H1 (cell line): Measurements from ENCODE around the gene STKLD1. TPM values are rescaled to one million over a fixed set of nuclear protein-coding genes. Genes with fewer than 3 reads are reported as not detected.

Source experiments
- CTCF ChIA-PET: fragments of 300-600 bp; sonication (Branson Sonifier 250); formaldehyde crosslinking; loops from one replicate; lab custom pipeline; 2021; ENCODE audit not compliant: partially characterized antibody; lab: Charles Lee
- POLR2A ChIA-PET: fragments of 300-600 bp; sonication (Branson Sonifier 250); formaldehyde crosslinking; loops from one replicate; lab custom pipeline; 2021; ENCODE audit warnings: inconsistent platforms; ENCODE audit not compliant: partially characterized antibody; lab: Charles Lee
- DNase-seq, 2 experiments: peaks; one replicate each; pipeline versions ENCODE4 v3.0.0 to v3.0.0-alpha.2; 2010 to 2022; ENCODE audit warnings: low spot score in 2 of 2, low read depth in 1 of 2, mixed read lengths in 1 of 2
- FAIRE-seq: peaks from 2 replicates; lab custom pipeline; 2011; peaks lifted over from hg19 to GRCh38; lab: Jason Lieb, UNC
- H2AFZ ChIP-seq: 2 replicates; pipeline ENCODE4 v1.8.1; 2012; ENCODE audit warnings: low read length, inconsistent platforms
- H2AK5ac ChIP-seq: 2 replicates; pipeline ENCODE4 v1.6.1; 2013; ENCODE audit warnings: low read depth, low read length
- H2BK120ac ChIP-seq: replicated peaks from 2 replicates; pipeline ENCODE3; 2013; ENCODE audit warnings: low read depth, low read length, inconsistent platforms
- H2BK12ac ChIP-seq: 2 replicates; pipeline ENCODE4 v1.6.1; 2013; ENCODE audit warnings: low read depth, low read length
- H2BK15ac ChIP-seq: 2 replicates; pipeline ENCODE4 v1.6.1; 2013; ENCODE audit warnings: low read length
- H2BK20ac ChIP-seq: 2 replicates; pipeline ENCODE4 v1.6.1; 2013; ENCODE audit warnings: low read length
- H2BK5ac ChIP-seq: 2 replicates; pipeline ENCODE4 v1.6.1; 2013; ENCODE audit warnings: low read depth, low read length
- H3K14ac ChIP-seq: 2 replicates; pipeline ENCODE4 v1.6.1; 2013; ENCODE audit warnings: inconsistent platforms; ENCODE audit not compliant: insufficient read length
- H3K18ac ChIP-seq: 2 replicates; pipeline ENCODE4 v1.6.1; 2013; ENCODE audit warnings: low read length; ENCODE audit errors: extremely low read depth
- H3K23ac ChIP-seq: 2 replicates; pipeline ENCODE4 v1.6.1; 2013; ENCODE audit warnings: inconsistent platforms; ENCODE audit not compliant: insufficient read length
- H3K23me2 ChIP-seq: 2 replicates; pipeline ENCODE4 v1.6.1; 2013; ENCODE audit warnings: low read depth, low read length
- H3K27ac ChIP-seq: 2 replicates; pipeline ENCODE4 v1.6.1; 2011; ENCODE audit warnings: low read depth, low read length, inconsistent platforms
- H3K27me3 ChIP-seq, 4 experiments: replicated peaks in 1 of 4; 1 replicate in 1 of 4; 2 replicates in 3 of 4; pipeline versions ENCODE4 v1.6.1 to v1.8.1; 2011 to 2013; ENCODE audit warnings: low read length in 3 of 4, mild to moderate bottlenecking in 3 of 4, inconsistent platforms in 2 of 4, mixed read lengths in 2 of 4, moderate library complexity in 1 of 4; ENCODE audit not compliant: control insufficient read depth in 3 of 4, insufficient read depth in 3 of 4; ENCODE audit errors: extremely low read depth in 1 of 4
- H3K36me3 ChIP-seq, 4 experiments: 2 replicates each; pipeline versions ENCODE4 v1.6.1 to v1.8.1; 2011 to 2013; ENCODE audit warnings: mild to moderate bottlenecking in 4 of 4, low read length in 3 of 4, moderate library complexity in 2 of 4, control low read depth in 1 of 4, inconsistent platforms in 1 of 4; ENCODE audit not compliant: insufficient read depth in 4 of 4, control insufficient read depth in 2 of 4
- H3K4ac ChIP-seq: replicated peaks from 2 replicates; pipeline ENCODE3; 2013; ENCODE audit warnings: low read length, low read depth, mixed read lengths, inconsistent platforms; ENCODE audit not compliant: insufficient read length
- H3K4me1 ChIP-seq, 4 experiments: replicated peaks in 1 of 4; 1 replicate in 1 of 4; 2 replicates in 3 of 4; pipeline versions ENCODE4 v1.6.1 to v1.8.1; 2011 to 2013; ENCODE audit warnings: low read length in 3 of 4, inconsistent platforms in 2 of 4, mixed read lengths in 1 of 4; ENCODE audit not compliant: insufficient read depth in 4 of 4, control insufficient read depth in 3 of 4
- H3K4me2 ChIP-seq, 2 experiments: 2 replicates each; pipeline versions ENCODE4 v1.6.1 to v1.8.1; 2011 to 2013; ENCODE audit warnings: low read depth in 2 of 2, low read length in 2 of 2, control low read depth in 1 of 2, inconsistent platforms in 1 of 2, mild to moderate bottlenecking in 1 of 2; ENCODE audit not compliant: insufficient read depth in 1 of 2
- H3K4me3 ChIP-seq, 4 experiments: fragments of 200-600, 300-600 bp in 1 of 4; sonication (generic), shearing (Covaris generic), sonication (Bioruptor Twin) in 1 of 4; 2 replicates each; pipeline versions ENCODE4 v1.5.1 to v1.8.1; 2011 to 2016; ENCODE audit warnings: low read length in 4 of 4, low read depth in 3 of 4, control low read depth in 2 of 4, inconsistent platforms in 2 of 4, mild to moderate bottlenecking in 2 of 4, mixed read lengths in 1 of 4, moderate library complexity in 1 of 4; ENCODE audit not compliant: insufficient read depth in 2 of 4; ENCODE audit errors: extremely low read depth in 1 of 4
- H3K56ac ChIP-seq: replicated peaks from 2 replicates; pipeline ENCODE3; 2013; ENCODE audit warnings: low read depth, mild to moderate bottlenecking, mixed read lengths, low read length, inconsistent platforms; ENCODE audit not compliant: insufficient read length
- H3K79me1 ChIP-seq: 2 replicates; pipeline ENCODE4 v1.6.1; 2013; ENCODE audit warnings: low read depth, low read length, control low read depth
- H3K79me2 ChIP-seq, 2 experiments: 2 replicates each; pipeline versions ENCODE4 v1.6.1 to v1.8.1; 2012 to 2013; ENCODE audit warnings: low read length in 2 of 2, mild to moderate bottlenecking in 2 of 2, inconsistent platforms in 1 of 2; ENCODE audit not compliant: insufficient read depth in 2 of 2, control insufficient read depth in 1 of 2
- H3K9ac ChIP-seq, 4 experiments: replicated peaks in 1 of 4; 1 replicate in 1 of 4; 2 replicates in 3 of 4; pipeline versions ENCODE4 v1.6.1 to v1.8.1; 2011 to 2013; ENCODE audit warnings: low read depth in 3 of 4, low read length in 3 of 4, control low read depth in 2 of 4, mild to moderate bottlenecking in 2 of 4, moderate library complexity in 2 of 4, inconsistent platforms in 1 of 4; ENCODE audit errors: extremely low read depth in 1 of 4
- H3K9me3 ChIP-seq, 2 experiments: 2 replicates each; pipeline versions ENCODE4 v1.6.1 to v1.8.1; 2012 to 2013; ENCODE audit warnings: mild to moderate bottlenecking in 2 of 2, moderate library complexity in 2 of 2, control low read depth in 1 of 2, inconsistent platforms in 1 of 2, low read depth in 1 of 2, low read length in 1 of 2, mixed read lengths in 1 of 2; ENCODE audit not compliant: insufficient read depth in 2 of 2
- H4K20me1 ChIP-seq, 2 experiments: replicated peaks in 1 of 2; 2 replicates each; pipeline versions ENCODE3 to v1.8.1; 2011 to 2013; ENCODE audit warnings: inconsistent platforms in 2 of 2, low read length in 2 of 2, mild to moderate bottlenecking in 1 of 2; ENCODE audit not compliant: insufficient read depth in 2 of 2, control insufficient read depth in 1 of 2
- H4K5ac ChIP-seq: 2 replicates; pipeline ENCODE4 v1.6.1; 2013; ENCODE audit warnings: low read length, low read depth, mixed read lengths, inconsistent platforms; ENCODE audit not compliant: insufficient read length
- H4K8ac ChIP-seq: 2 replicates; pipeline ENCODE4 v1.8.0; 2013; ENCODE audit warnings: mild to moderate bottlenecking, moderate library complexity, low read length, inconsistent platforms; ENCODE audit not compliant: insufficient read depth; ENCODE audit errors: extremely low read depth
- H4K91ac ChIP-seq: replicated peaks from 2 replicates; pipeline ENCODE3; 2013; ENCODE audit warnings: low read length, mixed read lengths, inconsistent platforms; ENCODE audit not compliant: insufficient read length
- BRCA1 ChIP-seq: IDR thresholded peaks from 2 replicates; pipeline ENCODE4 v1.6.1; 2012; ENCODE audit warnings: low read depth, low read length, improper control_type of control experiment
- SAP30 ChIP-seq: fragments of 300-600 bp; sonication (generic); IDR thresholded peaks from 2 replicates; pipeline ENCODE4 v1.7.1; 2012; ENCODE audit warnings: low read length, moderate library complexity, mild to moderate bottlenecking, inconsistent platforms; ENCODE audit not compliant: insufficient read depth, insufficient replicate concordance
- WGBS, 2 experiments: shearing (Covaris generic) in 1 of 2; methylation state at CpG; one replicate each; pipeline versions ENCODE4 v1.1.6 to v1.1.7; 2013 to 2015; ENCODE audit warnings: low lambda C conversion rate in 2 of 2, mixed read lengths in 2 of 2, inconsistent platforms in 1 of 2, low coverage in 1 of 2, missing lambda C conversion rate in 1 of 2; ENCODE audit not compliant: insufficient replicate concordance in 2 of 2, insufficient coverage in 1 of 2, insufficient read length in 1 of 2; ENCODE audit errors: extremely low coverage in 1 of 2, missing lambda C conversion rate in 1 of 2; 5-methylcytosine and 5-hydroxymethylcytosine counted together
- polyA plus RNA-seq, 7 experiments: library from polyadenylated mRNA; depleted of rRNA in 3 of 7; stranded (reverse) in 5 of 7; unstranded in 2 of 7; fragments of >200 nt in 5 of 7; fragments of 200-250 nt in 2 of 7; gene quantifications; 1 replicate in 5 of 7; 2 replicates in 1 of 7; 4 replicates in 1 of 7; pipeline versions ENCODE4 v1.2.1 to v1.2.3, GENCODE V29; 2011 to 2013; ENCODE audit warnings: missing spikeins in 2 of 7, mixed read lengths in 2 of 7
- total RNA-seq: library from RNA; stranded (reverse); fragmentation: NEBNext Ultra II Directional; extraction: Animal tissue kit (Norgen Biotek cat#: 25700); gene quantifications from 2 replicates; pipeline ENCODE4 v1.2.1, GENCODE V29; 2021

STKLD1 gene
- total and polyA plus RNA-seq, 2 of the 8 experiments (the other 6 are each of a cell fraction or from before 2014, with no cell fraction given), result 0.26 TPM; not detected in 1

DNA sequence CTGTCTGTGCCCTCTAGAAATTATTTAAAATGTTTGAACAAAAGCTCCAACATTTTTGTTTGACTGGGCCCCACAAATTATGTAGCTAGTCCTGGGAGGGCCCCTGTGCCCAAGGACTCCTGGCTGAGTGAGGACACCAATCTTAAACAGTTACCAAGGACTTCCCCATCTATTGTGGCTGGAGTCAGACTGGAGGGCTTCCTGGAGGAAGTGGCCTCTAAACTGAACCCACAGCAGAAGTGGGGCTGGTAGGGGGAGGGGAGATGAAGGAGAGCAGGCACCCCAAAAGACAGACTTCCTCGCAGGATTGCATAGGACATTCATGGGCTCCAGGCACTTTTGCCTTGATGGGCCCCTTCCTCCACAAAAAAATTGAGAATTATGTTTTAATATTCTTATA lies 54.1 kb downstream of the STKLD1 start:
- no peak overlapping the region for H3K4ac ChIP-seq
- CTCF ChIA-PET, result interaction anchor here (0.8 to 4.9 kb wide), 11 partner anchors 14 to 408 kb away, joined by 3 to 35 read pairs (median 3); no protein-coding TSS in a partner anchor
- peak overlapping the region; percentile 39 to 65 (median 44); a peak in 6 of 8 replicates for H3K4me3 ChIP-seq
- H4K5ac ChIP-seq, result no peak overlapping the region
- H2BK20ac ChIP-seq, result no peak overlapping the region
- H3K27ac ChIP-seq, result no peak overlapping the region
- no peak overlapping the region for H3K56ac ChIP-seq
- FAIRE-seq (no peak), DNase-seq (no peak)
- no peak overlapping the region for H3K9ac ChIP-seq
- H4K91ac ChIP-seq, result no peak overlapping the region
- H2BK12ac ChIP-seq, result no peak overlapping the region
- peak overlapping the region; percentile 72 to 90 for H3K4me2 ChIP-seq
- H3K79me1 ChIP-seq, result no peaks in the 10 kb centered on the region
- H4K8ac ChIP-seq, result 0 out of 2 replicates have a peak overlapping the region, but pooled peaks have one; percentile 0
- no peaks in the 10 kb centered on the region for H3K36me3 ChIP-seq
- H3K23ac ChIP-seq, result no peak overlapping the region
- H4K20me1 ChIP-seq, result no peaks in the 10 kb centered on the region
- peaks cover 0 to 11% (median 4%) of the 10 kb centered on the region in 4 experiments; a peak in 5 of 7 replicates for H3K27me3 ChIP-seq
- no peak overlapping the region for H3K14ac ChIP-seq
- no peak overlapping the region for H2BK120ac ChIP-seq
- no peak overlapping the region; the same call in 1 of the 2 replicates for H3K18ac ChIP-seq
- TF ChIP-seq BRCA1 (no peak), SAP30 (no peak)
- H3K4me1 ChIP-seq, result peaks cover 0 to 4% (median under 1%) of the 10 kb centered on the region in 4 experiments; a peak in 3 of 7 replicates
- POLR2A ChIA-PET, result interaction anchor here (0.8 to 2.2 kb wide), 5 partner anchors 11 to 29 kb away, joined by 3 to 8 read pairs (median 4); partner anchors contain the start of gene CACFD1
- no peaks in the 10 kb centered on the region for H3K9me3 ChIP-seq
- no peaks in the 10 kb centered on the region for H3K79me2 ChIP-seq
- H2AFZ ChIP-seq, result no peak overlapping the region
- H2BK15ac ChIP-seq, result no peak overlapping the region
- H2AK5ac ChIP-seq, result no peak overlapping the region
- H3K23me2 ChIP-seq, result peaks cover 7% of the 10 kb centered on the region; the same call in 1 of the 2 replicates
- WGBS, 2 experiments, result 100% methylated on average over 1 of the region's 1 CpG; no CpG with 5 or more reads in 1 of the 2 experiments
- H2BK5ac ChIP-seq, result no peak overlapping the region
